NK-92 treated with Interleukin-12 subunit alpha and Interleukin-12 subunit beta, amount 100 ng/mL, for 24 hours (cell line): Measurements from ENCODE around the gene ANKRD36.
"Not testable (repeated sequence)": the region's sequence is repeated elsewhere in the genome, so short reads cannot be mapped to it uniquely, and the experiment has no call there.

Source experiments
- DNase-seq: peaks from one replicate; lab custom pipeline; 2025; lab: John Stamatoyannopoulos, UW

Gene ANKRD36

DNA sequence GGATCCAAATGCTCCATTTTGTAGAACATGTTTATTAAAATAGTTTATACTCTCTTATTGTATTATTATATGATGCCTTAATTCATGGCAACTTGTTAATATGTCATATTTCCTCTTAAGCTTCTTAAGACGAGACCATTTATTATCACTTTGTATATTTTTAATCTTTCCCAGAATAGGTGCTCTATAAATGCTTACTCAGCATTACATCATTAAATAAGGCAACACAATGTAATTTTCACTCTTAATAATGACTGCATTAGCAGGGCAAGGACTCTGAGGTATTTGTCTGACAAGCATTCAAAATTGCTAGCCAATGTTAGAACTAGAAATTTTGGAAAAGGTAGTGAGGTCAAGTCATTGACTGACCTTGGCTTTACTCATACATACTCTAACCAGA lies 180.7 kb downstream of the ANKRD36 start:
- not testable (repeated sequence) for DNase-seq
